Measurements from ENCODE around the gene HLA-F. TPM values are rescaled to one million over a fixed set of nuclear protein-coding genes. Genes with fewer than 3 reads are reported as not detected.

The HLA-F gene
- total RNA-seq, 1 donor = 633 TPM

GRCh38 chr6:29759457-29759856, 36.2 kb downstream of the HLA-F start:
- no peaks in the 10 kb centered on the region for H3K9me3 ChIP-seq (ENCODE audit: low read depth, low read length)
- H3K27me3 ChIP-seq (ENCODE audit: insufficient read depth, low read length) = no peaks in the 10 kb centered on the region
- H3K4me1 ChIP-seq (ENCODE audit: insufficient read depth, low read length) = no peaks in the 10 kb centered on the region
- H3K4me3 ChIP-seq (ENCODE audit: low read length) = no peak overlapping the region

- Histone ChIP-seq H3K4me3 (ENCODE audit: low read length) (no peak overlapping the region), H3K9me3 (ENCODE audit: low read depth, low read length) (no peaks in the 10 kb centered on the region), H3K27me3 (ENCODE audit: insufficient read depth, low read length) (no peaks in the 10 kb centered on the region), H3K4me1 (ENCODE audit: insufficient read depth, low read length) (no peaks in the 10 kb centered on the region)
Measured at GRCh38 chr6:29760328-29760727, 37.1 kb downstream of the HLA-F start.

- Histone ChIP-seq H3K27me3 (ENCODE audit: insufficient read depth, low read length) (no peaks in the 10 kb centered on the region), H3K4me1 (ENCODE audit: insufficient read depth, low read length) (no peaks in the 10 kb centered on the region), H3K4me3 (ENCODE audit: low read length) (no peak overlapping the region), H3K9me3 (ENCODE audit: low read depth, low read length) (no peaks in the 10 kb centered on the region)
Measured at GRCh38 chr6:29762051-29762450, 38.8 kb downstream of the HLA-F start.

GRCh38 chr6:29762781-29763214, 39.6 kb downstream of the HLA-F start:
- H3K4me1 ChIP-seq (ENCODE audit: insufficient read depth, low read length) = no peaks in the 10 kb centered on the region
- H3K9me3 ChIP-seq (ENCODE audit: low read depth, low read length) = no peaks in the 10 kb centered on the region
- no peaks in the 10 kb centered on the region for H3K27me3 ChIP-seq (ENCODE audit: insufficient read depth, low read length)
- no peak overlapping the region for H3K4me3 ChIP-seq (ENCODE audit: low read length)

- no peaks in the 10 kb centered on the region for H3K27me3 ChIP-seq (ENCODE audit: insufficient read depth, low read length)
- H3K4me1 ChIP-seq (ENCODE audit: insufficient read depth, low read length) = no peaks in the 10 kb centered on the region
- no peaks in the 10 kb centered on the region for H3K9me3 ChIP-seq (ENCODE audit: low read depth, low read length)
- no peak overlapping the region for H3K4me3 ChIP-seq (ENCODE audit: low read length)
Measured at GRCh38 chr6:29763491-29764289, 40.5 kb downstream of the HLA-F start.

GRCh38 chr6:29764422-29765196, 41.4 kb downstream of the HLA-F start:
- no peak overlapping the region for H3K4me3 ChIP-seq (ENCODE audit: low read length)
- H3K4me1 ChIP-seq (ENCODE audit: insufficient read depth, low read length) = no peaks in the 10 kb centered on the region
- H3K9me3 ChIP-seq (ENCODE audit: low read depth, low read length) = no peaks in the 10 kb centered on the region
- no peaks in the 10 kb centered on the region for H3K27me3 ChIP-seq (ENCODE audit: insufficient read depth, low read length)

GRCh38 chr6:29769336-29769735, 46.1 kb downstream of the HLA-F start:
- Histone ChIP-seq H3K27me3 (ENCODE audit: insufficient read depth, low read length) (peaks cover 5% of the 10 kb centered on the region), H3K4me1 (ENCODE audit: insufficient read depth, low read length) (no peaks in the 10 kb centered on the region), H3K4me3 (ENCODE audit: low read length) (no peak overlapping the region), H3K9me3 (ENCODE audit: low read depth, low read length) (no peaks in the 10 kb centered on the region)

- Histone ChIP-seq H3K9me3 (ENCODE audit: low read depth, low read length) (no peaks in the 10 kb centered on the region), H3K27me3 (ENCODE audit: insufficient read depth, low read length) (peaks cover 9% of the 10 kb centered on the region), H3K4me1 (ENCODE audit: insufficient read depth, low read length) (no peaks in the 10 kb centered on the region), H3K4me3 (ENCODE audit: low read length) (no peak overlapping the region)
Measured at GRCh38 chr6:29770306-29770705, 47.1 kb downstream of the HLA-F start.

- Histone ChIP-seq H3K9me3 (ENCODE audit: low read depth, low read length) (no peaks in the 10 kb centered on the region), H3K4me3 (ENCODE audit: low read length) (no peak overlapping the region), H3K27me3 (ENCODE audit: insufficient read depth, low read length) (peaks cover 22% of the 10 kb centered on the region), H3K4me1 (ENCODE audit: insufficient read depth, low read length) (no peaks in the 10 kb centered on the region)
Measured at GRCh38 chr6:29776684-29777083, 53.5 kb downstream of the HLA-F start.

Other genes with a start within 250 kb of the HLA-F start
- not detected for gene MAS1L, start 235.5 kb upstream of the HLA-F start, total RNA-seq
- not detected for gene UBD, start 163.7 kb upstream of the HLA-F start, total RNA-seq
- under 0.01 TPM for gene OR2H2, start 138.3 kb upstream of the HLA-F start, total RNA-seq
- 18.6 TPM for gene GABBR1, start 90.3 kb upstream of the HLA-F start, total RNA-seq
- gene MOG, start 66.3 kb upstream of the HLA-F start, total RNA-seq = not detected
- not detected for gene ZFP57, start 42.3 kb upstream of the HLA-F start, total RNA-seq
- 0.63 TPM for gene HLA-G, start 104.4 kb downstream of the HLA-F start, total RNA-seq
- gene HLA-A, start 219.1 kb downstream of the HLA-F start, total RNA-seq = 1,869 TPM

Measured in mononuclear cell (primary cell).